ENCODE data around the gene PJA1. TPM values are rescaled to one million over a fixed set of nuclear protein-coding genes. Genes with fewer than 3 reads are reported as not detected.

PJA1 gene
- total RNA-seq, 3 donors from 2014 or later = 4.4 to 18.8 (median 5.2) TPM

- DNase-seq = peak in 1 of 3 donors; percentile 9
- ATAC-seq = no peak
- TF ChIP-seq CTCF (IDR thresholded peaks at IDR 0.05) = no peak
- H3K9me3 ChIP-seq = no peaks in the 10 kb centered on the region
- H3K4me3 ChIP-seq = no peak overlapping the region
- H3K36me3 ChIP-seq (ENCODE audit: low read depth) = no peaks in the 10 kb centered on the region
- intact Hi-C loops (cut with DNase I, micrococcal nuclease) = no loop called here
- H3K4me1 ChIP-seq (ENCODE audit: low read depth) = no peaks in the 10 kb centered on the region
These were observed 24.5 kb upstream of the PJA1 start for GRCh38 chrX:69189576-69190371.

- no peak for ATAC-seq
- DNase-seq = no peak
- no peak overlapping the region for H3K4me3 ChIP-seq
- H3K9me3 ChIP-seq = no peaks in the 10 kb centered on the region
- H3K36me3 ChIP-seq (ENCODE audit: low read depth) = no peaks in the 10 kb centered on the region
- no peaks in the 10 kb centered on the region for H3K4me1 ChIP-seq (ENCODE audit: low read depth)
- intact Hi-C loops (cut with DNase I, micrococcal nuclease) = no loop called here
- no peak for TF ChIP-seq CTCF (IDR thresholded peaks at IDR 0.05)
These were observed 21.4 kb upstream of the PJA1 start for GRCh38 chrX:69186651-69187050.

DNA sequence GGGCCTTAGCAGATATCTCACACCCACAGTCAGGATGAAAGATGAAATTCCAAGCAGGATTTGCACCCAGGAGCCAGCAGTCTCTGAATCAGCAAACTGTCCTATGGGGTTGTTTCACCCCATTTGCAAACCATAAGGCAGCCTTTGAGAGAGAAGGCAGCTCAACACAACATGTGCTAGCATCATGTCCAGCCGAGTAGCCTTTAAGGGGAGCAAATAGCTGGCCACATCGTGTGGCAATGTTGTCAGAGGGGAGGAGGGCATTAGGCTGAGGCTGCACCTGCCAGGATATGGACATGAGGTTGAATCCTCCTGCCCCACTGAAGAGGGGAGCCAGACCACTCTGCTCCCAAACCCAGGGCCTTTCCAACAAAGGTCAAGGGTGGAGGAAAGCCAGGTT lies 20.6 kb upstream of the PJA1 start:
- TF ChIP-seq CTCF (IDR thresholded peaks at IDR 0.05) = no peak
- ATAC-seq (no peak), DNase-seq (no peak)
- Histone ChIP-seq H3K4me1 (ENCODE audit: low read depth) (no peaks in the 10 kb centered on the region), H3K4me3 (no peak overlapping the region), H3K36me3 (ENCODE audit: low read depth) (no peaks in the 10 kb centered on the region), H3K9me3 (no peaks in the 10 kb centered on the region)
- intact Hi-C loops (cut with DNase I, micrococcal nuclease) = no loop called here

DNA sequence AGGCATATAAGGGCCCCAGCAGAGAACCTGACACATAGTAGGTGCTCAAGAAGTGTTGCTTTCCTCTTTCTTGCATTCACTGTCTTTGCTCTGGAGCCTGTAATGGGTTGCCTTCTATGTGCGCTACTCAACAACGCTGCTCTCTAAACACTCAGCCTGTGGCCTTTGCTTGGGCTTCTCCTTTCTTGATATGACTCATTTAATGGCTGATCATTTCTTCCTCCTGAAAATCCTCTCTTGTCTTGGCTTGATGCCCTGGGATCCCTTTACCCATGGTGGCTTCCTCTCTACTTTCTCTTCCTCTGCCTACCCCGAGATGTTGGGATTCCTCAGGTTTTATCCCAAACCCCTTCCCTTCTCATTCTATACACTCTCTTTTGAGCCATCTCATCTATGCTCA lies 19.9 kb upstream of the PJA1 start:
- H3K4me3 ChIP-seq = no peak overlapping the region
- no peaks in the 10 kb centered on the region for H3K9me3 ChIP-seq
- no peaks in the 10 kb centered on the region for H3K4me1 ChIP-seq (ENCODE audit: low read depth)
- no peak for DNase-seq
- no peaks in the 10 kb centered on the region for H3K36me3 ChIP-seq (ENCODE audit: low read depth)
- ATAC-seq = no peak
- TF ChIP-seq CTCF (IDR thresholded peaks at IDR 0.05) = no peak
- intact Hi-C loops (cut with DNase I, micrococcal nuclease) = no loop called here

DNA sequence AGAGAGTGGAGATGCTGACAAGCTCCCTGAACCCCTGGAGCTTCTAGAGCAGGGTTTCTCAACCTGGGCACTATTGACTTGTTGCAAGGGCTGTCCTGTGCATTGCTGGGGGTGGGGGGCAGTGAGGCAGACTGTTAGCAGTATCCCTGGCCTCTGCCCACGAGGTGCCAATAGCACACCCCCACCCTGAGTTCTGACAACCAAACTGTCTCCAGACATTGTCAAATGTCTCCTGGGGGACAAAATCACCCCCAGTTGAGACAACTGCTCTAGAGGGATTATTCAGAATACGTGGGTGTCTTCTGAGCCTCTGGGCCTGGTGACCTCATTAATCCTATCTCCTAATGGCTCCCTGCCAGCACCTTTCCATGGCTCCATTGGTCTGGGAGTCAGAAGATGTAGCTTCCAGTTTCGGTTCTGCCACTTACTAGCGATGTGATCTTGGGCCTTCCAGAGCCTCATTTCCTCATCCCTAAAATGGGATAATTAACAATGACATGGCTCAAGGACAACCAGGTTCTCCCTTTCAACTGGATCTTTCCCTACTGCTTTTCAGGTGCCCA lies 17.6 kb upstream of the PJA1 start:
- DNase-seq = no peak
- intact Hi-C loops (cut with DNase I, micrococcal nuclease) = no loop called here
- no peak for ATAC-seq
- no peaks in the 10 kb centered on the region for H3K36me3 ChIP-seq (ENCODE audit: low read depth)
- no peaks in the 10 kb centered on the region for H3K9me3 ChIP-seq
- no peaks in the 10 kb centered on the region for H3K4me1 ChIP-seq (ENCODE audit: low read depth)
- no peak overlapping the region for H3K4me3 ChIP-seq
- TF ChIP-seq CTCF (IDR thresholded peaks at IDR 0.05) = no peak

Measured in mucosa of descending colon (tissue), 3 donors.